Activated CD8-positive, alpha-beta T cell treated with anti-CD3 and anti-CD28 coated beads, Interleukin-2, amount 10 ng/mL, durations not matched to agents 7 days and 5 days (primary cell): ENCODE data around the gene SNTG2. TPM values are rescaled to one million over a fixed set of nuclear protein-coding genes. Genes with fewer than 3 reads are reported as not detected.

Experiments
- ATAC-seq: fragments of 150-1000 bp; cut with Tn5 transposase; one replicate; pipeline ENCODE4 v1.10.0; 2021; ENCODE audit warnings: moderate library complexity
- CTCF ChIA-PET: fragments of 350-600 bp; sonication (Branson Sonifier 250); formaldehyde crosslinking; loops from one replicate; lab custom pipeline; 2021; ENCODE audit warnings: antibody characterized with exemption; lab: Charles Lee
- POLR2A ChIA-PET: fragments of 350-600 bp; sonication (Branson Sonifier 250); formaldehyde crosslinking; loops from one replicate; lab custom pipeline; 2021; ENCODE audit warnings: antibody characterized with exemption; lab: Charles Lee
- DNase-seq: peaks from one replicate; pipeline ENCODE4 v3.0.0-alpha.2; 2020
- H3K27ac Mint-ChIP-seq: one replicate; pipeline ENCODE4 v1.8.0; 2021; ENCODE audit warnings: mild to moderate bottlenecking, mixed read lengths
- H3K27me3 Mint-ChIP-seq: one replicate; pipeline ENCODE4 v1.8.0; 2021; ENCODE audit warnings: low read depth, mixed read lengths
- H3K36me3 Mint-ChIP-seq: one replicate; pipeline ENCODE4 v1.8.0; 2021; ENCODE audit warnings: low read depth, mixed read lengths
- H3K4me1 Mint-ChIP-seq: one replicate; pipeline ENCODE4 v1.8.0; 2021; ENCODE audit warnings: low read depth, mixed read lengths
- H3K4me3 Mint-ChIP-seq: one replicate; pipeline ENCODE4 v1.8.0; 2021; ENCODE audit warnings: mild to moderate bottlenecking, mixed read lengths
- H3K9me3 Mint-ChIP-seq: one replicate; pipeline ENCODE4 v1.8.0; 2022; ENCODE audit warnings: mixed read lengths; ENCODE audit not compliant: insufficient read depth
- total RNA-seq, 2 experiments: library from RNA; stranded (reverse); gene quantifications; one replicate each; pipeline ENCODE4 v1.2.3, GENCODE V29; 2021

The SNTG2 gene
- total RNA-seq, 2 experiments from 2014 or later: 1.6 to 2.5 TPM

DNA sequence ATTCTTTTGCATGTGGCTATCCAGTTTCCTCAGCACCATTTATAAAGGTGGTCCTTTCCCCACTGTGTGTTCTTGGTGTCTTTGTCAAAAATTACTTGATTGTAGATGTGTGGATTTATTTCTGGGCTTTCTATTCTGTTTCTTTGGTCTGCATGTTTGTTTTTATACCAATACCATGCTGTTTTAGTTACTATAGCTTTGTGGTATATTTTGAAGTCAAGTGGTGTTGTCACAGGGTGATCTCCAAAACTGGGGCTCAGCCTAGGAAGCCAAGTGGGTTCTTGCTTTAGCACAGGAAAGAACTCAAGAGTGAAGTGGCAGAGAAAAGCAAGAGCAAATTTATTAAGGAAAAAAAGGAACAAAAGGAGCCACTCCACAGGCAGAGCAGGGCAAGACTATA is 6.0 kb upstream of the SNTG2 start:
- ChIA-PET CTCF (no interaction called here), POLR2A (interaction anchor here (0.6 to 0.7 kb wide), 2 partner anchors 264 to 665 kb away, joined by 3 read pairs; no protein-coding TSS in a partner anchor)
- Mint-ChIP-seq H3K9me3 (peaks cover 9% of the 10 kb centered on the region), H3K27ac (peak overlapping the region; percentile 33), H3K27me3 (peaks cover 5% of the 10 kb centered on the region), H3K36me3 (peaks cover 8% of the 10 kb centered on the region), H3K4me3 (no peak overlapping the region), H3K4me1 (peaks cover 30% of the 10 kb centered on the region)
- ATAC-seq (no peak), DNase-seq (no peak)

DNA sequence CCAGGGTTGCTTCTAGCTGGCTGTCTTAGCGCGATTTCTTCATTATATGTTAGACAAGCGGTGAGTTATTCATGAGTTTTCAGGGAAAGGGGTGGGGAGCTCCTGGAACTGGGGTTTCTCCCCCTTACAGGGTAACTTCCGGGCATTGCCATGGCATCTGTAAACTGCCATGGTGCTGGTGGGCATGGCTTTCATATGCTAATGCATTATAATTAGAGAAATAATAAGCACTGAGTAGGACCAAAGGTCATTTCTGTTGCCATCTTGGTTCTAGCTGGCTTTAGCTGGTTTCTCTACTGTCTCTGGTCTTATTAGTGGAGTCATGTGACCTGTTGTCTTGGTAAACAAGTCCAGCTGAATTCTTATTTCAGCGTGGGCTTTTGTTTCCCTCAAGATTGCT is 5.5 kb upstream of the SNTG2 start:
- Mint-ChIP-seq H3K27ac (no peak overlapping the region), H3K4me1 (peaks cover 31% of the 10 kb centered on the region), H3K9me3 (peaks cover 9% of the 10 kb centered on the region), H3K27me3 (peaks cover 6% of the 10 kb centered on the region), H3K4me3 (no peak overlapping the region), H3K36me3 (peaks cover 8% of the 10 kb centered on the region)
- DNase-seq (no peak), ATAC-seq (no peak)
- POLR2A ChIA-PET: interaction anchor here (0.6 to 1.1 kb wide), 3 partner anchors 29 to 664 kb away, joined by 3 to 4 read pairs (median 3); no protein-coding TSS in a partner anchor
- CTCF ChIA-PET: no interaction called here

DNA sequence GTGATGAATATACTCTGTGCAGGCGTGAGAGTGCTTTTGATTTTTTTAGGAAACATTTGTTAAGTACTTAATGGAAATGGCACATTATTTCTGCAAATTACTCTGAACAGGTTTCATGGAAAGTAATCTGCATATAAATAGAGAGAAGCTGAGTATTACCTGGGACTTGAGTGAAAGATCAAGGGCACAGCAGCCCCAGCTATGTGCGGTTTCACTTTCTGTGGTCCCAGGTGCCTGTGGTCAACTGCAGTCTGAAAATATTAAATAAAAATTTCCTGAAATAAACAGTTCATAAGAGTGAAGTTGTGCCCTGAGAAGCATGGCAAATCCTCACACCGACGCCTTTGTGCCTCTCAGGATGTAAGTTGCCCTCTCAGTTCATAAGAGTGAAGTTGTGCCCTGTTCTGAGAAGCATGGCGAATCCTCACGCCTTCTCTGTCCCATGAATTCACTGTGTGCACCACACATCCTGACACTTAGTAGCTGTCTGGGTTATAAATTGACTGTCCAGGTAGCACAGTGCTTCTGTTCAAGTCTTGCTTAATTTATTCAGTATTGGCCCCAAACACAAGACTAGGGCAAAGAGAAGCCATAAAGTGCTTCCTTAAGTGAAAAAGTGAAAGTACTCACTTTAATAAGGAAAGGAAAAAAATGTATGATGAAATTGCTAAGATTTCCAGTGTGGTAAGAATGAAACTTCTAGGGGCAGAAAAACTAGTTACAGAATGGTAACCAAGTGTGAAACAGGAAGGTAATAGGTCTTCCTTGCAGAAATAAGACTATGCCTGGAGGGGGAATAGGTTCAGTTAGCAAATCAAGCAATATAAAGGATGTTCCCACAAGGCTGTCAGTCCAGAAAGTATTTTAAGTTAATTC is 4.3 kb upstream of the SNTG2 start:
- Mint-ChIP-seq H3K27ac (peak overlapping the region; percentile 77), H3K9me3 (peaks cover 9% of the 10 kb centered on the region), H3K4me1 (peaks cover 33% of the 10 kb centered on the region), H3K36me3 (peaks cover 8% of the 10 kb centered on the region), H3K27me3 (peaks cover 6% of the 10 kb centered on the region), H3K4me3 (peak overlapping the region; percentile 60)
- ATAC-seq (peak; percentile 43), DNase-seq (peak; percentile 45)
- ChIA-PET POLR2A (interaction anchor here (0.6 to 1.1 kb wide), 2 partner anchors 28 kb away, joined by 4 read pairs; no protein-coding TSS in a partner anchor), CTCF (no interaction called here)

DNA sequence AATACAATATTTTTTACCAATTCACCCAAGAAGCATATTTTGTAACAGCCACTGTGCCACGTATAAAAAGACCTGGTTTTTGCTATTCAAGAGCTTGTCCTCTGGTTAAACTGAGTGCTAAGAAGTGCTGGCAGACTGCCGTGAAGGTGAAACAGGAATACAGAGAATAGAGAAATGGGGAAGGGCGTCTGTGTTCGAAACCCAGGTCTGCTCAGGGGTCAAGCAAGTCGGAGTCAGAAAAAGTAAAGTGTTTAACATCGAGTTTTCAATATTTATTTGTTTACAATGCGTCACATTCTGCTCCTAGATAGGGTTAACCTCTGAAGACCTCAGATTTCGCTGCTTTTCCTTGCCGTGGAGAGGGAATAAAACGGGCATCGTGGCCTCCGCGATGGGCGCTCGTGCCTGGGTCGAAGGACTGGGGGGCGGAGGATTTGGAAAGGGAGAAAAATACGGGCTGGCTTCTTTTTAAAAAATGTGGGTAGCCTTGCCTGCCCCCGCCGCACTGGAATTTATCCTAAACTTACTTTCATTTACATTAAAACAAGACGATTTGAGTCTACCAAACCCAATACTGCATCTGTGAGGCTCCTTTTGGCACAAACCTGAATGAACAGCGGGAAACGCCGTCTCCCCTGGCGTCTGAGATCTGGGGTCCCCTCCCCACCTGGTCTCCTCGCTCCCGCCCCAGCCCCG is 1.1 kb upstream of the SNTG2 start:
- ChIA-PET CTCF (interaction anchor here (0.9 kb wide), 1 partner anchor 25 kb away, joined by 3 read pairs; no protein-coding TSS in a partner anchor), POLR2A (interaction anchor here (0.6 kb wide), 1 partner anchor 9 kb away, joined by 3 read pairs; no protein-coding TSS in a partner anchor)
- H3K36me3 Mint-ChIP-seq: peaks cover 4% of the 10 kb centered on the region
- peak overlapping the region; percentile 60 for H3K4me3 Mint-ChIP-seq
- ATAC-seq: peak; percentile 11
- peak overlapping the region; percentile 24 for H3K27ac Mint-ChIP-seq
- peaks cover 21% of the 10 kb centered on the region for H3K27me3 Mint-ChIP-seq
- DNase-seq: peak; percentile 25
- H3K4me1 Mint-ChIP-seq: peaks cover 36% of the 10 kb centered on the region
- peaks cover 4% of the 10 kb centered on the region for H3K9me3 Mint-ChIP-seq

DNA sequence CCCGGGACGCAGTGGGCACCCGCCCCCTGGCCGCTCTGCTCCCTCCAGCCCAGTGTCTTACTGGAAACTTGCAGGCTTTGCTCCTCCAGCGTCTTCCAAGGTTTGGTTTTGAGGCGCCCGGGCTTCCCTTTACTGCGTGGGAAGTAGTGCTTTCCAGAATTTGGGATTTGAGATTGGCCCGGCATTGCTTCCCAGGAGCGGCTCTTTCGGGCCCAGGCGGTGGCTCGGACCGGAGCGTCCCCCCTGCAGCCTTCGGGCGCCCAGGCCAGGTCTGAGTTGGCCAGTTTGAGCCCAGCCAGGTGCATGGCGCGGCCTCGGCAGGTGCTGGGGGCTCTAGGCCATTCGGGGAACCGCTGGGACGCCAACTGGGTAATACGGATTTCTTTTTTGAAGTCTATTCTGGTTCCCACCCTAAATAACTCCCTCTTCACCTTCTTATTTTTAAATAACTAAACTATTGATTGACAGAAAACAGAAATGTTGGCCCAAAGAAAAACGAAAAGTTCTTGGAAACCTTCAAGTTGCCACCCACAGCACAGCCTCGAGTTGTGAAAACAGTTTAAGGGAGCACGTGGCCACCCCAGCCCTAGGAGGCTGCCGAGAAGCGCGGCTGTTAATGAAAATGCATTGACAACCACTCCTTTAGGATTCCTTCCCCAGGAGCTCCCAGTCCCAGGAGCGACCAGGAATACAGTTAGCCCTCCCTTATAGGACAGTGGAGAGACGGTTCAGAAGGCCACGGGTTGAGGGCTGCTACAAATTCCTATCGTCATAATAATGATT is 766 bp downstream of the SNTG2 start:
- Mint-ChIP-seq H3K4me3 (peak overlapping the region; percentile 70), H3K27me3 (peaks cover 21% of the 10 kb centered on the region), H3K36me3 (no peaks in the 10 kb centered on the region), H3K4me1 (peaks cover 18% of the 10 kb centered on the region), H3K9me3 (no peaks in the 10 kb centered on the region), H3K27ac (no peak overlapping the region)
- ATAC-seq (no peak), DNase-seq (no peak)
- ChIA-PET POLR2A (interaction anchor here (0.6 to 1.1 kb wide), 3 partner anchors 9 to 67 kb away, joined by 3 to 4 read pairs (median 4); no protein-coding TSS in a partner anchor), CTCF (no interaction called here)

DNA sequence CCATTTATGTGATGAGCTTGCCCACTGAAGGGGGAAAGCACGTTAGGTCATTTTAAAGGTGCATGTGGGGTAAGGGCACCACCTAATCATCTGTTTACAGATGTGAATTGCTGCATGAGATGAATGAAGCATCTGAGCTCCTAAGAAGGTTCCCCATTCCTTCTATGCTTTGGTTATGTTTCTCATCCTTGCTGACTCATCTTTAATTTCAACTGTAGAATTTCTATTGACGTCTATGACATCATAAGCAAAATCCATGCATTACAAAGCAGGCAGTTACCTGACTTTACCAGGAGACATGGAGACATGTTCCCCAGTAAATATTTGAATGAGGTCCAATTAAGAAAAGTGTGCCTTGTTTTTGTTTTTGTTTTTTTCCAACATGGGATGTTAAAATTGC is 2.8 kb downstream of the SNTG2 start:
- Mint-ChIP-seq H3K4me3 (no peak overlapping the region), H3K4me1 (peaks cover 14% of the 10 kb centered on the region), H3K27me3 (peaks cover 21% of the 10 kb centered on the region), H3K27ac (no peak overlapping the region), H3K36me3 (no peaks in the 10 kb centered on the region), H3K9me3 (no peaks in the 10 kb centered on the region)
- DNase-seq: no peak
- no peak for ATAC-seq
- CTCF ChIA-PET: interaction anchor here (1.2 to 1.8 kb wide), 4 partner anchors 10 to 597 kb away, joined by 3 to 8 read pairs (median 5); no protein-coding TSS in a partner anchor
- POLR2A ChIA-PET: no interaction called here

DNA sequence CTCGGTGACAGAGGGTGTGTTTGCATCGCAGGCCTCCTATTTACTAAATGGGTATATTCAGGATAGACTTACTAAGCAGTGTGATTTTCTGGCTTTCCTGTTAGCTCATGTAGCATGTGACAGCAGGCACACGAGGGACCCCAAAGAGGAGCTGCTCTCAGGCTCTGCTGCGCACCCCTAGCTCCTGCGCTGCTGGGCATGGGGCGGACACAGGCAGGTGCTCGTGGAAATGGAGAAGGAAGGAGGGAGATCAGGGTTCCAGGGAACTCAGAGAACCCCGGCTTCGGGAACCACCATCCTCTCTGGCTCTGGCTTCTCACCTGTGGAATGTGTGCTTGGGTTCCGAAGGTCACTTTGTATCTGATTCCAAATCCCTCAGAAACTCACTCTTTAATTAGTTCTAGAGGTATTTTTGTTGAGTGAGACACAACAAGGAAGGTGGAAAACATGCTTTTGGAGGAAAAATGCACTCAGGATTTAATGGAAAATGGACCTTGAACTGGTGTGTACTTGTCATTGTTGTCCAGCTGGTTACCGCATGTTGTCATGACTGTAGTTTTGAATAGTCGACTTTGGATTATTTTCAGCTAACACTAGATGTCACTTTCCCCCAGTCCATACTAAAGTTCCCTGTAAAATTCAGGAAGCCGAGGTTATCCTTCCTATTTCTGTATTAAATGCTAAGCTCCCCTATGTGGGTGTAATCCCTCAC is 3.5 kb downstream of the SNTG2 start:
- no peak overlapping the region for H3K27ac Mint-ChIP-seq
- ATAC-seq (no peak), DNase-seq (no peak)
- H3K4me3 Mint-ChIP-seq: no peak overlapping the region
- peaks cover 13% of the 10 kb centered on the region for H3K4me1 Mint-ChIP-seq
- POLR2A ChIA-PET: no interaction called here
- CTCF ChIA-PET: interaction anchor here (0.8 to 1.8 kb wide), 9 partner anchors 11 to 597 kb away, joined by 3 to 8 read pairs (median 3); no protein-coding TSS in a partner anchor
- H3K9me3 Mint-ChIP-seq: no peaks in the 10 kb centered on the region
- H3K27me3 Mint-ChIP-seq: peaks cover 21% of the 10 kb centered on the region
- no peaks in the 10 kb centered on the region for H3K36me3 Mint-ChIP-seq

DNA sequence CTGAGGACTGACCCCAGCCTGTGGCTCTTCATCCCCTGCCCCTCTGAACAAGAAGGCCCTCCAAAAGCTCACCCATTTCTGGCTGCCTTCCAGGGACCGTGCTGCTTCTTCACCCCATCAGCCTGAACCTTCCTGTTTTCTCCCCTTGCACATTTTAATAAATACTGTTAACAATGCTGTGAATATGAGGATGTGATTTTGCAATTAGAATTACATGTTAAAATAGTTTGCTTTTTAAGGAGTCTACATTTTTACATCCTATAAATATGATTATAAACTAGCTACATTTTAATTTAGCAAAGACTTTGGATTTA is 4.0 kb downstream of the SNTG2 start:
- no peak for DNase-seq

DNA sequence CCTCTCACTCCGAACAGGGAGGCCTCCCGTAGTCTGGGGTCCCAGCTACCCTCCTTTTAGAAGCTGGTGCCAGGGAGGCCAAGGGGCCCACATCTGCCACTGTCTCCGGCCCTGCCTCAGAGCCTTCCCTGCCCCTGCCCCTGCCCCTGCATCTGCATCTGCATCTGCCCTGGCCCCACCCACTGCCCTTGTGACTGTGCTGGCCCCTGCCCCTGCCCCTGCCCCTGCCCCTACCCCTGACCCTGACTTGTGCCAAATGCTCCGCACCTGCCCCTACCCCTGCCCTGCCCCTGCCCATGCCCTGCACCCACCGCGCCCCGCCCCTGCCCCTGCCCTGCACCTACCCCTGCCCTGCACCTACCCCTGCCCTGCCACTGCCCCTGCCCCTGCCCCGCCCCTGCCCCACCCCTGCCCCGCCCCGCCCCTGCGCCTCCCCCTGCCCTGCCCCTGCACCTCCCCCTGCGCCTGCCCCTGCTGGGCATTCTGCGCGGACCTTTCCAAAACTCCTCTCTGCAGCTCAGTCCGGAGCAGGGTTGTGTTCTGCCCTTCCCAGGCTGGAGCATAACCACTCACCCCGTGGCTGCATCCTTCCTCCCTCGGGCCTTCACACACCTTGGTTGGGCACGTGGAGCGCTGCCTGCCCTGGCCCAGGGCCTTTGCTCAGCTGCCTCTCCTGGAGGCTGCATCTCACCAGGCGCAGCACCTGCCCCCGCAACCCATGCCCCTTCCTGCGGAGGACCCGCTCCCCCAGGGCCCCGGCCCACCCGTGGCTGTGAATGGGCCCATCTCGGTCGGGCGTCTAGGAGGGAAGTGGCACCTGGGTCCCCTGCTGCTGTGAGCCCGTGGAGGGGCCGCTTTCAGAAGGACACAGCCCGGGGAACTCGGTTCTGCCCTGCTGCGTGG is 5.4 kb downstream of the SNTG2 start:
- CTCF ChIA-PET: interaction anchor here (1.6 kb wide), 1 partner anchor 184 kb away, joined by 3 read pairs; no protein-coding TSS in a partner anchor

More for the DNA sequence above, 4.0 kb downstream of the SNTG2 start:
- H3K27ac Mint-ChIP-seq: no peak overlapping the region
- ATAC-seq: no peak
- no peaks in the 10 kb centered on the region for H3K9me3 Mint-ChIP-seq
- CTCF ChIA-PET: interaction anchor here (0.8 to 1.8 kb wide), 7 partner anchors 15 to 596 kb away, joined by 3 to 8 read pairs (median 3); no protein-coding TSS in a partner anchor
- H3K27me3 Mint-ChIP-seq: peaks cover 16% of the 10 kb centered on the region
- no peak overlapping the region for H3K4me3 Mint-ChIP-seq
- no peaks in the 10 kb centered on the region for H3K36me3 Mint-ChIP-seq
- H3K4me1 Mint-ChIP-seq: peaks cover 8% of the 10 kb centered on the region
- POLR2A ChIA-PET: no interaction called here

DNA sequence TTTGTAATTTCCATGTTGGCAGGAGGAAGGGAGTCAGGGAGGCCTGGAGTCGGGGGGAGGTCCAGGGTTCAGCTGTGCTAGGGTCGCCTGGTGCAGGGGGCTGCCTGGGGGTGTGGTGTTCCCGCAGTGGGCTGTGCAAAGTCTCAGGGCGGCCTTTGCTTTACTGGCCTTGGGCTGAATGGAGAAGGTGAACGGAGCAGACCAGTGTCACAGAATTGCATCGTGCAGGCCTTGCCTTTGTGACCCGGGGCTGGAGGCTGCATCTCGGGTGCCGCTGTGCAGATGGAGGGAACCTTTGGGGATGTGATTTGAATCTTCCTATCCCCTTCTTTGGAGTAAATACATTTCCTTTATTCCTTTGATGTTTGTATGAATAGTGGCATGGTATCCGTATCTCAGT is 8.8 kb downstream of the SNTG2 start:
- Mint-ChIP-seq H3K9me3 (no peaks in the 10 kb centered on the region), H3K4me3 (no peak overlapping the region), H3K4me1 (no peaks in the 10 kb centered on the region), H3K27me3 (peaks cover 5% of the 10 kb centered on the region), H3K36me3 (no peaks in the 10 kb centered on the region), H3K27ac (no peak overlapping the region)
- ATAC-seq (no peak), DNase-seq (no peak)
- CTCF ChIA-PET: no interaction called here
- POLR2A ChIA-PET: no interaction called here

More for the DNA sequence above, 5.4 kb downstream of the SNTG2 start:
- no peak overlapping the region for H3K27ac Mint-ChIP-seq
- no peak for DNase-seq
- no peak overlapping the region for H3K4me3 Mint-ChIP-seq
- no peaks in the 10 kb centered on the region for H3K9me3 Mint-ChIP-seq
- POLR2A ChIA-PET: no interaction called here
- H3K27me3 Mint-ChIP-seq: peaks cover 14% of the 10 kb centered on the region
- peaks cover 7% of the 10 kb centered on the region for H3K4me1 Mint-ChIP-seq
- no peaks in the 10 kb centered on the region for H3K36me3 Mint-ChIP-seq
- ATAC-seq: no peak
